ENCODE measurements around the gene PPM1N.

Gene PPM1N

GRCh38 chr19:45478454-45479238, 19.6 kb upstream of the PPM1N start:
- TF ChIP-seq, protein P1, sequence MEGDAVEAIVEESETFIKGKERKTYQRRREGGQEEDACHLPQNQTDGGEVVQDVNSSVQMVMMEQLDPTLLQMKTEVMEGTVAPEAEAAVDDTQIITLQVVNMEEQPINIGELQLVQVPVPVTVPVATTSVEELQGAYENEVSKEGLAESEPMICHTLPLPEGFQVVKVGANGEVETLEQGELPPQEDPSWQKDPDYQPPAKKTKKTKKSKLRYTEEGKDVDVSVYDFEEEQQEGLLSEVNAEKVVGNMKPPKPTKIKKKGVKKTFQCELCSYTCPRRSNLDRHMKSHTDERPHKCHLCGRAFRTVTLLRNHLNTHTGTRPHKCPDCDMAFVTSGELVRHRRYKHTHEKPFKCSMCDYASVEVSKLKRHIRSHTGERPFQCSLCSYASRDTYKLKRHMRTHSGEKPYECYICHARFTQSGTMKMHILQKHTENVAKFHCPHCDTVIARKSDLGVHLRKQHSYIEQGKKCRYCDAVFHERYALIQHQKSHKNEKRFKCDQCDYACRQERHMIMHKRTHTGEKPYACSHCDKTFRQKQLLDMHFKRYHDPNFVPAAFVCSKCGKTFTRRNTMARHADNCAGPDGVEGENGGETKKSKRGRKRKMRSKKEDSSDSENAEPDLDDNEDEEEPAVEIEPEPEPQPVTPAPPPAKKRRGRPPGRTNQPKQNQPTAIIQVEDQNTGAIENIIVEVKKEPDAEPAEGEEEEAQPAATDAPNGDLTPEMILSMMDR (IDR thresholded peaks at IDR 0.05; ENCODE audit: insufficient read depth, low read length, poor library complexity, severe bottlenecking), result peak; percentile 91
- no peaks in the 10 kb centered on the region for H3K27me3 ChIP-seq (replicated peaks; ENCODE audit: control insufficient read depth, insufficient read depth, low read length)
- H3K4me3 ChIP-seq (replicated peaks; ENCODE audit: low read depth, low read length), result peak overlapping the region; percentile 62
- DNase-seq (ENCODE audit: extremely low read depth, insufficient read length), result peak; percentile 89
- no peaks in the 10 kb centered on the region for H3K36me3 ChIP-seq (ENCODE audit: control insufficient read depth, insufficient read depth, low read length)

GRCh38 chr19:45483033-45483432, 15.2 kb upstream of the PPM1N start:
- Histone ChIP-seq H3K27me3 (replicated peaks; ENCODE audit: control insufficient read depth, insufficient read depth, low read length) (no peaks in the 10 kb centered on the region), H3K36me3 (ENCODE audit: control insufficient read depth, insufficient read depth, low read length) (no peaks in the 10 kb centered on the region), H3K4me3 (replicated peaks; ENCODE audit: low read depth, low read length) (no peak overlapping the region)
- TF ChIP-seq, protein P1 (IDR thresholded peaks at IDR 0.05; ENCODE audit: insufficient read depth, low read length, poor library complexity, severe bottlenecking), result no peak
- no peak for DNase-seq (ENCODE audit: extremely low read depth, insufficient read length)

DNA sequence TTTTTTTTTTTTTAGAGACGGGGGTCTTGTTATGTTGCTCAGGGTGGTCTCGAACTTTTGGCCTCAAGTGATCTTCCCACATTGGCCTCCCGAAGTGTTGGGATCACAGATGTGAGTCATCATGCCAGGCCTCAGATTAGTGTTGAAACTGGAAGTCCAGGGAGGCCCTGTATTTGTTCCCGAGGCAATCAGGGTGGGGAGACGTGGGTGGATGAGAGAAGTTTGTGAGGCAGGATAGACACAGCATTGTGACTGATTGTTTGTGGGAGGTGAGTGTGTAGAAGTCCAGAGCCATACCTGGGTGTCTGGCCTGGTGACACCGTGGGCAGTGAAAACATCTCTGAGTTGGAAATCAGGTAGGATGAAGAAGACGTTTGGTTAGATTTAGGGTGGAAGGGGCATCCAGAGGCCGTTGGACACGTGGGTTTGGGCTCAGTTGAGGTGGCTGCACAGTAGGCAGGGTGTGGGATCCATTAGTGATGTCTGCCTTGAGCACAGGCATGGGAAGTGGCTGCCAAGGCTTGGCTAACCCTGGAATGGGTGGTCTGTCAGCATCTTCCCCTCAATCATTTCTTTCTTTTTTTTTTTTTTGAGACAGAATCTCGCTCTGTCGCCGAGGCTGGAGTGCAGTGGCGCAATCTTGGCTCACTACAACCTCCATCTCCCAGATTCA, 13.8 kb upstream of the PPM1N start:
- TF ChIP-seq, protein P1 (IDR thresholded peaks at IDR 0.05; ENCODE audit: insufficient read depth, low read length, poor library complexity, severe bottlenecking), result no peak
- H3K27me3 ChIP-seq (replicated peaks; ENCODE audit: control insufficient read depth, insufficient read depth, low read length), result no peaks in the 10 kb centered on the region
- no peak overlapping the region for H3K4me3 ChIP-seq (replicated peaks; ENCODE audit: low read depth, low read length)
- DNase-seq (ENCODE audit: extremely low read depth, insufficient read length), result no peak
- H3K36me3 ChIP-seq (ENCODE audit: control insufficient read depth, insufficient read depth, low read length), result no peaks in the 10 kb centered on the region

GRCh38 chr19:45485305-45486077, 12.8 kb upstream of the PPM1N start:
- no peaks in the 10 kb centered on the region for H3K27me3 ChIP-seq (replicated peaks; ENCODE audit: control insufficient read depth, insufficient read depth, low read length)
- peak overlapping the region; percentile 68 for H3K4me3 ChIP-seq (replicated peaks; ENCODE audit: low read depth, low read length)
- TF ChIP-seq, protein P1 (IDR thresholded peaks at IDR 0.05; ENCODE audit: insufficient read depth, low read length, poor library complexity, severe bottlenecking), result peak; percentile 94
- DNase-seq (ENCODE audit: extremely low read depth, insufficient read length), result peak; percentile 95
- H3K36me3 ChIP-seq (ENCODE audit: control insufficient read depth, insufficient read depth, low read length), result no peaks in the 10 kb centered on the region

DNA sequence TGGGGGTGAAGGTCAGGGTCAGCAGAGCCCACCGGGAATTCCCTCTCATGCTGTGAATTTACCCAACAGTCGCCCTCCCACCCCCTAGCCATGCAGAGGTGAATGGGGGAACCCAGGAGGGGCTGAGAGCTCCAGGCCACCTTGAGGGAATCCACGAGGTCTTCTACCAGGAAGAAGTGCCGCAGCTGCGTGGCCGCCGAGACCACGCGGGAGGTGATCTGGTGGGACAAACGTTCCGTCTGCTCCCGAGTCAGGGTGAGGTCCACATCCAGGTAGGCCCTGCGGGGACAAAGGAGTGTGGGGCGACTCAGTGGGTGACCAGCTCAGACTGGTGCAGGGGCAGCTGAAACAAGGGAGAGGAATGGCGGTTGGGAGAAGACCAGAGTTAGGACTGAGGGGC, 9.5 kb upstream of the PPM1N start:
- H3K4me3 ChIP-seq (replicated peaks; ENCODE audit: low read depth, low read length), result no peak overlapping the region
- DNase-seq (ENCODE audit: extremely low read depth, insufficient read length), result no peak
- no peaks in the 10 kb centered on the region for H3K36me3 ChIP-seq (ENCODE audit: control insufficient read depth, insufficient read depth, low read length)
- TF ChIP-seq, protein P1 (IDR thresholded peaks at IDR 0.05; ENCODE audit: insufficient read depth, low read length, poor library complexity, severe bottlenecking), result no peak
- H3K27me3 ChIP-seq (replicated peaks; ENCODE audit: control insufficient read depth, insufficient read depth, low read length), result no peaks in the 10 kb centered on the region
